T-helper 1 cell treated with Interleukin-12 subunit alpha and Interleukin-12 subunit beta and Interleukin-4 antibody, amounts not matched to agents 30 ng/mL and 1 ng/mL, for 36 hours (primary cell): Measurements from ENCODE around the gene ANKRD24. TPM values are rescaled to one million over a fixed set of nuclear protein-coding genes. Genes with fewer than 3 reads are reported as not detected.
"Not testable (repeated sequence)": the region's sequence is repeated elsewhere in the genome, so short reads cannot be mapped to it uniquely, and the experiment has no call there.

Source experiments
- intact Hi-C: fragments of 100-400 bp; cut with micrococcal nuclease; formaldehyde crosslinking; loops from one replicate; pipeline ENCODE4 v1.15.1; 2024
- total RNA-seq: library from RNA; stranded (reverse); gene quantifications from 2 replicates; pipeline ENCODE4 v1.2.3, GENCODE V29; 2022

The ANKRD24 gene
- total RNA-seq, 1 donor from 2014 or later, result 0.69 TPM

- intact Hi-C loops, result no loop called here
Measured at GRCh38 chr19:4196587-4197148, 14.2 kb downstream of the ANKRD24 start.

- intact Hi-C loops, result no loop called here
Measured at GRCh38 chr19:4197228-4197624, 14.7 kb downstream of the ANKRD24 start.

GRCh38 chr19:4197625-4198466 is 15.4 kb downstream of the ANKRD24 start:
- intact Hi-C loops, result no loop called here

- intact Hi-C loops, result no loop called here
Measured at GRCh38 chr19:4198467-4199126, 16.1 kb downstream of the ANKRD24 start.

DNA sequence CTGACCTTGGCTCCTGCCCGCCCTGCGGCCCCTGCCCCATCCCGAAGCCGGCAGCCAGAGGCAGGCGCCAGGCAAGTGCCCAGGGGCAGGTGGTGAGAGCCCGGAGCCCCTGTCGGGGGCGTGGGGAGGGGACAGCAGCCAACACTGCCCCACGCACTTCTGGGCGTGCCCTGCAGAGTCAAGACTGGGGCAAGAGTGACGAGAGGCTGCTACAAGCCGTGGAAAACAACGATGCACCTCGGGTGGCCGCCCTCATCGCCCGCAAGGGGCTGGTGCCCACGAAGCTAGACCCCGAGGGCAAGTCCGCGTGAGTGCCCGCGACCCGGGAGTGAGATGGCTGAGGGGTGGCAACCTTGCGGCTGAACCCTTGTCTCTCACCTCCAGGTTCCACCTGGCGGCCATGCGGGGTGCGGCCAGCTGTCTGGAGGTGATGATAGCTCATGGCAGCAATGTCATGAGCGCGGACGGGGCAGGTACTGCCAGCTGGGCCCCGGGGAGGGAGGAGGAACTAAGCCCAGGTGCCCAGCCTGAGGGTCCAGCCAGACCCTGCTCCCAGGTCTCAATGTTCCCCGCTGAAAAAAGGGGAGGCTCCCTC is 17.3 kb downstream of the ANKRD24 start:
- intact Hi-C loops, result no loop called here

DNA sequence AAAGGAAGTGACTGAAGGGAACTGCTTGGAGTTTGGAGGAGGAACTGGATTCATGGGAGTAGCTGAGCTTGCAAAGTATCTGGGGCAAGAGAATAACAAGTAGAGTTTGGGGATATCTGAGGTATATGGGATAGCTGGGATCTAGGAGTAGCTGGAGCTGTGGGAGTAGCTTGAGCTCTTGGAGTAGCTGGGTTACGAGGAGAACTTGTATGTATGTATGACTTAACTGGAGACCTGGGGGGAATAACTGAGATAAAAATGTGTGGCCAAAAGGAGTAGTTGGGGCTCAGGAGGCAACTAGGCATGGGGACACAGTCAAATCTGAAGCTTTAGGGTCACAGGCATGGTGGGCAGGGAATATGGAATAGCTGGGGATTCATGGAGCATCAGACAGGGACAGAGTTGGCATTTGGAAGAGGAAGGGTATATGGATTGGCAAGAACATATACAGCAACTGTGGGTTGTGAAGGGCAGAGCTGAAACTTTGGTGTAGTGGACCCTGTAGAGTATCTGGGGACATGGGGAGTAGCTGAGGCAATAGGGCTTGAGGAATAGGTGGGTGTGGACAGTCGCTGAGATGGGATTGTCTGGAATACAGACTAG is 18.6 kb downstream of the ANKRD24 start:
- intact Hi-C loops, result no loop called here

DNA sequence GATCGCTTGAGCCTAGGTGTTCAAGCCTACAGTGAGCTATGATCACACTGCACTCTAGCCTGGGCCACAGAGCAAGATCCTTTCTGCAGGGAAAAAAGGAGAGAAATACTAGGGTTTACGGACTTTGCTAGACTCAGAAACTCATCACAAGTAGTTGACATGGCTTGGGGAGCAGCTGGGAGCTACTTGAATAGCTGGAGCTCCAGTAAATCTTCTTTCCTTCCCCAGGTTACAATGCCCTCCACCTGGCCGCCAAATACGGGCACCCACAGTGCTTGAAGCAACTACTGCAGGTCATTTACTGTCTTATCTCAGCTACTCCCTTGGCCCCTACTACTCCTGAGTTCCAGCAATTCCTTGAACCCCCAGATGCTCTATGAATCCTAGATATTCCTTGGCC is 19.3 kb downstream of the ANKRD24 start:
- intact Hi-C loops, result no loop called here

- intact Hi-C loops, result no loop called here
Measured at GRCh38 chr19:4206818-4207484, 24.5 kb downstream of the ANKRD24 start.

DNA sequence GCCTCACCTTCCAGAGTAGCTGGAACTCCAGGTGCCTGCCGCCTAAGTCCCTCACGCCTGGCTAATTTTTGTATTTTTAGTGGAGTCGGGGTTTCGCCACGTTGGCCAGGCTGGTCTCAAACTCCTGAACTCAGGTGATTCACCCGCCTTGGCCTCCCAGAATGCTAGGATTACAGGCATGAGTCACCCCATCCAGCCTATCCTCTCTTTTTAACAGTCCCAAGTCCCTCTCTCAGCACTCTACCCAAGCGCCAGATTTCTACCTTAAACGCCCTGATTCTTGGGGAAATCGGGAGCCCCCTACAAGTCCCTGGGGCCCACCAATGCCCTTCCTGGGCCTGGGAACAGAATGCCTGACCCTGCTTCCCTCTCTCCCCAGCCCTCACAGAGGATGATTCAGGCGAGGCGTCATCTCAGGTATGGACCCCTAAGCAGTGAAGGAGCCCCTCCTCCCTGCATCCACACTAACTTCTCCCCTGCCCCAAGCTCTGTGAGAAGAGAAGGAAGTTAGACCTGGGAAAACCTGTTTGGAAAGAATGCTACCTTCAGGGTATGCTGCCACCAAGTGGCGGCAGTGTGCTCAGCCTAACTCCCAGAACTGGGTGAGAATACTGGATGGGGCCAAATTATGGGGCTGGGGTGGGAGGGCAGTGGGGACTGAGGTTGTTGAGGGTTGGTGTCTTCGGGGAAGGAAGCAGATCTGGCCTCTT is 26.1 kb downstream of the ANKRD24 start:
- intact Hi-C loops, result no loop called here

DNA sequence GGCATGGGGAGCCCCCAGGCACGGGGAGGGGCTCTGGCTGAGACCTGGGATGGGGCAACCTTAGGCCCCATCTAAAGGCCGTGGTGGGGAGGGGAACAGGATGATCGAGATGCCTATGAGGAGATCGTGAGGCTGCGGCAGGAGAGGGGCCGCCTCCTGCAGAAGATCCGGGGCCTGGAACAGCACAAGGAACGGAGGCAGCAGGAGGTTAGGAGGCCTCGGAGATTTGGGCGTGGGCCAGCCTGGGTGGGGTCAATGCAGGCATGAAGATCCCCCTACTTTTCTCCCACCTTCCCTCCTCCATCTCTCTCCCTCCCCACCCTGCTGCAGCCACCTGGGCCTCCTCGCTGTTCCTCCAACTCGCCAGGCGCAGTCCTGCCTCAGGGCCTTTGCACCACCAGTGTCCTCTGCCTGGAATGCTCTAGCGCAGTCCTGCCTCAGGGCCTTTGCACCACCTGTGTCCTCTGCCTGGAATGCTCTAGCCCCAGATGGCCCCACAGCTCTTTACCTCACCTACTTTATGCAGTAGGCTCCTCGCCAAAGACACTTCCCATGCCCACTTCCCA is 27.8 kb downstream of the ANKRD24 start:
- intact Hi-C loops, result no loop called here

DNA sequence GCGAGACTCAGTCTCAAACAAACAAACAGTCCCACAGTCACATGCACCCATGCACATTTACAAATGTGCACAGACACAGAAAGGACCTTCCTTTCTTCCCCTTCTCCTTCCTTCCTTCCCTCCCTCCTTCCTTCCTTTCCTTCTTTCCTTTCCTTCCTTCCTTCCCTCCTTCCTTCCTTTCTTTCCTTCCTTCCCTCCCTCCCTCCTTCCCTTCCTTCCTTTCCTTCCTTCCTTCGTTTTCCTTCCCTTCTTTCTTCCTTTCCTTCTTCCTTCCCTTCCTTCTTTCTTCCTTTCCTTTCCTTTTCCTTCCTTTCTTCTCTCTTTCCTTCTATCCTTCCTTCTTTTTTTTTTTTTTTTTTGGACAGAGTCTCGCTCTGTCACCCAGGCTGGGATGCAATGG is 30.6 kb downstream of the ANKRD24 start:
- intact Hi-C loops, result no loop called here

DNA sequence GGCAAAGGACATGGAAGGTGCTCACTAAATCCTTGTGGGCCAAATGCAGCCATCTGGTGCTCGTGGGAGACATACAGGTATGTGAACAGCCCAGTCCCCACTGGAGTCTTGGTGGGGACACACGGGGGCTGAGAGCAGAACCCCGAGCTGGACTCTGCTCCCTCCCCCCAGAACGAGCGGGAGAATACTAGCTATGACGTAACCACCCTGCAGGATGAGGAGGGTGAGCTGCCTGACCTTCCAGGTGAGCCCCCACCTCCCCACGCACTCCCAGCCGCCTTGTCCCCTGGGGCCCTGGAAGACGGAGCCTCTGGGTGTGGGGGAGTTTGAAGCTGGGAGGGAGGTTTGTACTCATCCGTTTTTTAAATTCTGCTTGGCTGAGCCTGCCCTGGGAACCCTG is 33.3 kb downstream of the ANKRD24 start:
- intact Hi-C loops, result no loop called here

DNA sequence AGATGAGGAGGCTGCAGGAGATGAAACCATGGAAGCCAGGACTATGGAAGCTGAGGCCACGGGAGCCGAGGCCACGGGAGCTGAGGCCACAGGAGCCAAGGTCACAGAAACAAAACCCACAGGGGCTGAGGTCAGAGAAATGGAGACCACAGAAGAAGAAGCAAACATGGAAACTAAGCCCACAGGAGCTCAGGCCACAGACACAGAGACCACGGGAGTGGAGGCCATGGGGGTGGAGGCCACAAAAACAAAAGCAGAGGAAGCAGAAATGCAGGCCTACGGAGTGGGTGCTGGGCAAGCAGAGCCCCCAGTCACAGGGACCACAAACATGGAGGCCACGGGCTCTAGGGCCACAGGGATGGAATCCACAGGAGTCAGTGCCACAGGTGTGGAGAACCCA is 34.4 kb downstream of the ANKRD24 start:
- intact Hi-C loops, result no loop called here

- intact Hi-C loops, result no loop called here
Measured at GRCh38 chr19:4217429-4218264, 35.2 kb downstream of the ANKRD24 start.

DNA sequence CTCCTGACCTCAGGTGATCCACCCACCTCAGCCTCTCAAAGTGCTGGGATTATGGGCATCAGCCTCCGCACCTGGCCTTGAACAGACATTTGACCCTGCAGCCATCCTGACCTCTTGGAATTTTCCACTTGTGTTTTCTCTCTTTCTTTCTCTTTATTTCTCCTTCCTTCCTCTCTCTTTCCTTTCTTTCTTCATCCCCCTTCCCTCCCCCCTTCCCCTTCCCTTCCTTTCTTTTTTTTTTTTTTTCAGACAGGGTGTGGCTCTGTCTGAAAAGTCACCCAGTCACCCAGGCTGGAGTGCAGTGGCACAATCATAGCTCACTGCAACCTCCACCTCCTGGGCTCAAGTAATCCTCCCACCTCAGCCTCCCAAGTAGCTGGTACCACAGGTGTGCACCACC is 36.0 kb downstream of the ANKRD24 start:
- intact Hi-C loops, result not testable (repeated sequence)

GRCh38 chr19:4220188-4220587 is 37.7 kb downstream of the ANKRD24 start:
- intact Hi-C loops, result no loop called here

DNA sequence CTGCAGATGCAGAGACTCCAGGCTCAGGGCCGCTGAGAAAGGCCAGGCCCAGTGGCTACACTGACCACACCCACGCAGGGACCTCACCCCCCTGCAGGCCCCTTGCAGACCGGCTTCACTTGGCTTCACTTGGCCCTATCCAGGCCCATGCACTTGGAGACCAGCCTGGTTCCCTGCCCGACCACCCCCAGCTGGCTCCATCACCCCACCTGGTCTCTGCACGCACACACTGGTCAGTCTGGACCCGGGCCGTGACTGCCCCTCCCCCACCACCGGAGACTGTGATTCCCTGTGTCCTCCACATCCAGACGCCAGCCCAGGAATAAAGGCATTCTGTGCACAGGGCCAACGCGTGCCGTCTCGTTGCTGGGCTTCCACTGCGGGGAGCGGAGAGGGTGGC is 42.0 kb downstream of the ANKRD24 start:
- intact Hi-C loops, result no loop called here

GRCh38 chr19:4225885-4226284 is 43.4 kb downstream of the ANKRD24 start:
- intact Hi-C loops, result no loop called here

DNA sequence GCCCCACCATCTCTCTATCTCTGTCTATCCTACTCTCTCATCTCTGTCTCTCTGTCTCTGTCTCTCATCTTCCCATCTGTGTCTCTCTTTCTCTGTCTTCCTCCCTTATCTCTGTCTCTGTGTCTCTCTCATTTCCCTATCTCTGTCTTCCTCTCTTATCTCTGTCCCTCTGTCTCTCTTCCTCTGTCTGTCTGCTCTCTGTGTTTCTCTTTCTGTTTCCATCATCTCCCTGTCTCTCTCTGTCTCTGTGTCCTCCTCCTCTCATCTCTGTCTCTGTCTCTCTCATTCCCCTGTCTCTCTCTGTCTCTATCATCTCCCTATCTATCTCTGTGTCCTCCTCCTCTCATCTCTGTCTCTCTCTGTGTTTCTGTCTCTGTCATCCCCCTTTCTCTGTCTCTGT is 45.3 kb downstream of the ANKRD24 start:
- intact Hi-C loops, result no loop called here
